ENCODE results near the gene RALGPS2. TPM values are rescaled to one million over a fixed set of nuclear protein-coding genes. Genes with fewer than 3 reads are reported as not detected.

Gene RALGPS2
- total RNA-seq, 1 experiment from 2014 or later: 38.0 TPM

DNA sequence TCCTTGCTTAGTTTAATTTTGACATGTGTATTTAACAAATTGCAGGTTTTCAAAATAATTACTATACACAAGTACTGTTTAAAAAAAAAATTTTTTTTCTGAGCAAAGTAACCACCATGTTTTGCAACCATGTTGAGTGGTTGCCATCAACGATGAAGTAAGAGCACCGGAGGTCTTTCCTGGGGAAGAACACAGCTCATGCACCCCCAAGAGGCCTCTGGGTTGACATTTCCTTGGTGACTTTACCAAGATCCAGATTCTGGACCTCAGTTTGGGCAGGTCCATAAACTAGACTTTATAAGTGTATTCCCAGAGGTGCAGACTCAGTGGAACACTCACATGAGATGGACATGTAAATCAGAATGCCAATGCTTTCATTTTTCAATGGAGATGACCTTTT is 36.8 kb upstream of the RALGPS2 start:
- POLR2A ChIA-PET: interaction anchor here (0.6 kb wide), 1 partner anchor 50 kb away, joined by 7 read pairs; no protein-coding TSS in a partner anchor
- no peak for TF ChIP-seq ZSCAN18 (CRISPR knock-in tag; IDR thresholded peaks at IDR 0.05)
- no peak for TF ChIP-seq ATF1 (CRISPR knock-in tag; IDR thresholded peaks at IDR 0.05)
- TF ChIP-seq TEAD1 (CRISPR knock-in tag; IDR thresholded peaks at IDR 0.05): no peak
- Mint-ChIP-seq H3K4me3 (no peak overlapping the region), H3K9me3 (no peaks in the 10 kb centered on the region), H3K4me1 (peaks cover 5% of the 10 kb centered on the region), H3K36me3 (no peaks in the 10 kb centered on the region), H3K27me3 (ENCODE audit: low read depth) (no peaks in the 10 kb centered on the region), H3K27ac (no peak overlapping the region)
- no peak for DNase-seq (ENCODE audit: low spot score)
- CTCF ChIA-PET: no interaction called here
- ATAC-seq: no peak

DNA sequence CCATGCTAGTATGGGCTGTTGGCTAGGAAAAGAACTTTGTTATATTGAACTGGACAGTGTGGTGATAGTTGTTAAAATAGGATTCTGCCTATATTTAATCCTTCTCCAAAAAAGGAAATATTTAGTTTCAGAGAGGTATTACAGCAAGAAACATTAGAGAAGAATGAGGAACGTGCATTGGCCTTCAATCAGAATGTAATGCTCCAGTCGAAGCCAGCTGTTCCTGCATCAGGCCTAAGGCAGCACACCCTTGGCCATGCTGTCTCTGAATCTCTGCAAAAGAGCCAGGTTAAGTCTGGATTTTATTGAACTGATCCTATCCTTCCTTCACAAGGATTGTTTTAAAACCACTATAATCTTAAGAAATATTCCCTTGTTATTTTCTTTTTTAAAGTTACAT is 35.3 kb upstream of the RALGPS2 start:
- no peak for ATAC-seq
- no peak for TF ChIP-seq NFE2L1 (CRISPR knock-in tag; IDR thresholded peaks at IDR 0.05)
- TF ChIP-seq, protein P1, sequence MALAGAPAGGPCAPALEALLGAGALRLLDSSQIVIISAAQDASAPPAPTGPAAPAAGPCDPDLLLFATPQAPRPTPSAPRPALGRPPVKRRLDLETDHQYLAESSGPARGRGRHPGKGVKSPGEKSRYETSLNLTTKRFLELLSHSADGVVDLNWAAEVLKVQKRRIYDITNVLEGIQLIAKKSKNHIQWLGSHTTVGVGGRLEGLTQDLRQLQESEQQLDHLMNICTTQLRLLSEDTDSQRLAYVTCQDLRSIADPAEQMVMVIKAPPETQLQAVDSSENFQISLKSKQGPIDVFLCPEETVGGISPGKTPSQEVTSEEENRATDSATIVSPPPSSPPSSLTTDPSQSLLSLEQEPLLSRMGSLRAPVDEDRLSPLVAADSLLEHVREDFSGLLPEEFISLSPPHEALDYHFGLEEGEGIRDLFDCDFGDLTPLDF (CRISPR knock-in tag; IDR thresholded peaks at IDR 0.05): no peak
- no peak for TF ChIP-seq ZNF219 (CRISPR knock-in tag; IDR thresholded peaks at IDR 0.05; ENCODE audit: borderline replicate concordance)
- TF ChIP-seq JUN (CRISPR knock-in tag; IDR thresholded peaks at IDR 0.05): no peak
- no peak for TF ChIP-seq ZNF532 (CRISPR knock-in tag; IDR thresholded peaks at IDR 0.05; ENCODE audit: borderline replicate concordance)
- no peak for TF ChIP-seq MYBL2 (CRISPR knock-in tag; IDR thresholded peaks at IDR 0.05)
- TF ChIP-seq ZNF263 (CRISPR knock-in tag; IDR thresholded peaks at IDR 0.05; ENCODE audit: low read depth): no peak
- TF ChIP-seq TEAD4 (CRISPR knock-in tag; IDR thresholded peaks at IDR 0.05): no peak
- TF ChIP-seq ZNF121 (CRISPR knock-in tag; IDR thresholded peaks at IDR 0.05): no peak
- no peak for TF ChIP-seq ZNF423 (CRISPR knock-in tag; IDR thresholded peaks at IDR 0.05)
- TF ChIP-seq NR3C1 (CRISPR knock-in tag; conservative IDR thresholded peaks at IDR 0.05; ENCODE audit: low read depth): no peak
- TF ChIP-seq, protein P2, sequence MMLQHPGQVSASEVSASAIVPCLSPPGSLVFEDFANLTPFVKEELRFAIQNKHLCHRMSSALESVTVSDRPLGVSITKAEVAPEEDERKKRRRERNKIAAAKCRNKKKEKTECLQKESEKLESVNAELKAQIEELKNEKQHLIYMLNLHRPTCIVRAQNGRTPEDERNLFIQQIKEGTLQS (CRISPR knock-in tag; conservative IDR thresholded peaks at IDR 0.05): no peak
- TF ChIP-seq, protein P3, sequence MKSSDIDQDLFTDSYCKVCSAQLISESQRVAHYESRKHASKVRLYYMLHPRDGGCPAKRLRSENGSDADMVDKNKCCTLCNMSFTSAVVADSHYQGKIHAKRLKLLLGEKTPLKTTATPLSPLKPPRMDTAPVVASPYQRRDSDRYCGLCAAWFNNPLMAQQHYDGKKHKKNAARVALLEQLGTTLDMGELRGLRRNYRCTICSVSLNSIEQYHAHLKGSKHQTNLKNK (CRISPR knock-in tag; IDR thresholded peaks at IDR 0.05): no peak
- no peak for TF ChIP-seq ZBTB43 (CRISPR knock-in tag; IDR thresholded peaks at IDR 0.05)
- no peak for TF ChIP-seq AR (CRISPR knock-in tag; IDR thresholded peaks at IDR 0.05)
- no peak for TF ChIP-seq SOX15 (CRISPR knock-in tag; IDR thresholded peaks at IDR 0.05)
- no peak for TF ChIP-seq MLX (CRISPR knock-in tag; IDR thresholded peaks at IDR 0.05)
- TF ChIP-seq ELF4 (CRISPR knock-in tag; IDR thresholded peaks at IDR 0.05; ENCODE audit: low read depth): no peak
- TF ChIP-seq USF2 (CRISPR knock-in tag; IDR thresholded peaks at IDR 0.05): no peak
- no peak overlapping the region for H3K27ac Mint-ChIP-seq

More for the DNA sequence above, 35.3 kb upstream of the RALGPS2 start:
- H3K4me1 Mint-ChIP-seq: peaks cover 11% of the 10 kb centered on the region
- ChIA-PET POLR2A (no interaction called here), CTCF (interaction anchor here (0.7 kb wide), 1 partner anchor 81 kb away, joined by 3 read pairs; no protein-coding TSS in a partner anchor)
- no peaks in the 10 kb centered on the region for H3K9me3 Mint-ChIP-seq
- H3K36me3 Mint-ChIP-seq: no peaks in the 10 kb centered on the region
- no peak overlapping the region for H3K4me3 Mint-ChIP-seq
- no peaks in the 10 kb centered on the region for H3K27me3 Mint-ChIP-seq (ENCODE audit: low read depth)
- DNase-seq (ENCODE audit: low spot score): no peak

All from WTC11 (cell line).